A549 treated with DMSO at 1 μM for 4 hours (cell line): ENCODE measurements around the gene XRCC4. TPM values are rescaled to one million over a fixed set of nuclear protein-coding genes. Genes with fewer than 3 reads are reported as not detected.

Experiments used
- total RNA-seq: library from RNA; stranded (reverse); fragments of 200-300 nt; extraction: Qiagen RNA extraction; gene quantifications from 5 replicates; pipeline ENCODE4 v1.2.3, GENCODE V29; 2022; ENCODE audit warnings: low read depth

Gene XRCC4
- total RNA-seq: 10.3 to 12.9 TPM (median 12.3 TPM) in 5 replicates

DNA sequence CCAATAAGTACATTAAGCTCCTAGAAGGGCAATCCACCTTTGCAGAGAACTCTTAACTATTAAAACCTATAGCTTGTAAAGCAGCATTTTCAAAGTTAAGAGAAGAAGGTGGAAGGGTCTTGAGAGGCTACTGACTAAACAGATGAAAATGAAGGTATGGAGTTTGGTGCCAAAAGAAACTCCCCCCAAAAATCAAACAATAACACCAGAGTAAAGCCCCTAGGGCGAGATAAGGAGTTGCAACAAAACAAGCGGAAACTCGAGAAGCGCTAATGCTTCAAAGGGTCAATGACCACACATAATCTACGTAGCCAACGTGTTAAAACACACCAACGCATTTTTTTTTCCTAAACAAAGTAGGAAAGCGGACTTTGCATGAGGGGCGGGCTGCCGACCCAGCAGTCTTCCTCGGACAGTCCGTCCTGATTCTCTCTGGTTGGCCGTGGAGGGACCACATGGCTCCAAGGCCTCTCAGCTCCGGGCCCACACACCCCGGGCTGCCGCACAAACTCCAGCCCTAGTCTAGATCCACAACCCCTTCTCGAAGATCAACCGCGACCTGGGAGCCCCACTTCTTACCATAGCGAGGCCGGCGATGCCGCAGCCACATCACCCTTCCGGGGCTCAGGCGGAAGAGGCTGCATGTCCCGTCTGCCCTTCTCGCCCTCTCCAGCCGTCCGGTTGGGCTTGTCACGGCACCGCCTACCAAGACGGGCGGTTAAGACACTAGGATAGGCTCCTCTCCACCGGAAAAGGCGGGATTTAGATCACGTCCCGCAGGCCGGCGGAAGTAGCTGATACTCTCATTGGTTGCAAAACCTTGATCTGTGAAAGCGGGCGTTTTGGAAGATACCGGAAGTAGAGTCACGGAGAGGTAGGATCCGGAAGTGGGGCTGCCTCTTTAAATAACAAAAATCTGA is at the start of gene XRCC4, which contains the start of gene TMEM167A:
Gene XRCC4, plus strand, starts transcription at position 806 of the 920 bp plus-strand sequence. CDS start 27,373 bp downstream, outside the sequence.
Gene TMEM167A, minus strand, starts transcription at position 653 of the 920 bp plus-strand sequence. Its CDS starts 71 bp downstream, at position 582.

Other genes starting within 250 kb of the XRCC4 start
- gene TMEM167A, start 153 bp upstream of the XRCC4 start, total RNA-seq: 49.5 to 102 TPM (median 87.5 TPM) in 5 replicates